ENCODE measurements around the gene METTL27.

GRCh38 chr7:73879977-73880681, 37.8 kb upstream of the METTL27 start:
- TF ChIP-seq POLR2AphosphoS5 (IDR thresholded peaks at IDR 0.05) (no peak), POLR2A (IDR thresholded peaks at IDR 0.05) (no peak), CTCF (IDR thresholded peaks at IDR 0.05) (no peak)

Measured in gastroesophageal sphincter (tissue), 3 donors.